A549 (cell line): Measurements from ENCODE around the gene SNX19.

Experiments used
- CTCF ChIP-seq: fragments of >200 bp; sonication (Bioruptor Twin); formaldehyde crosslinking; IDR thresholded peaks from 3 replicates; pipeline ENCODE4 v1.5.1; 2016
- GATA3 ChIP-seq: IDR thresholded peaks from 2 replicates; pipeline ENCODE4 v1.6.1; 2012; ENCODE audit warnings: borderline replicate concordance
- NPAS2 ChIP-seq: fragments of 250-450 bp; sonication (Bioruptor Pico); IDR thresholded peaks from 2 replicates; pipeline ENCODE4 v1.8.0; 2022; ENCODE audit warnings: mild to moderate bottlenecking, moderate library complexity, borderline replicate concordance
- POLR2AphosphoS2 ChIP-seq: conservative IDR thresholded peaks from 2 replicates; pipeline ENCODE4 v1.6.1; 2012; ENCODE audit warnings: low read length, improper control_type of control experiment, inconsistent platforms
- REST ChIP-seq: fragments of 200-600 bp; sonication (generic); IDR thresholded peaks from 2 replicates; pipeline ENCODE4 v1.6.1; 2016; ENCODE audit warnings: antibody characterized with exemption, mild to moderate bottlenecking, moderate library complexity
- RFX5 ChIP-seq: fragments of 450-650 bp; IDR thresholded peaks from 2 replicates; pipeline ENCODE4 v1.7.1; 2014; ENCODE audit warnings: antibody characterized with exemption, mild to moderate bottlenecking, moderate library complexity

DNA sequence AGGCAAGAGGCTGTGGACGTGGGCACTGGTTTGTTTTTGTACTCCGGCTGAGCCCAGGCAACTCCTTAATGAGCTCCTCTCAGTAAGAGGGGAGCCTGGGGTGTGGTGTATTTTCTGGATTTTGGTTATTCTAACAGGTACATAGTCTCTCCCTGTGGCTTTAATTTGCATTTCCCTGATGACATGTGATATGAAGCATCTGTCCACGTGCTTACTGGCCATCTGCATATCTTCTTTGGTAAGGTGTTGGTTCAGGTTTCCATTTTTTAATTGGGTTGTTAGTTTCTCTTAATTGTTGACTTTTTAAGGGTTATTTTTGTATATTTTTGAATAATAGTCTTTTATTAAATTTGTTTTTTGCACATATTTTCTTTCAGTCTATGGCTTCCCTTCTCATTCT is 30.8 kb upstream of the SNX19 start:
- TF ChIP-seq CTCF (no peak), GATA3 (no peak), REST (no peak), NPAS2 (CRISPR knock-in tag) (no peak), POLR2AphosphoS2 (no peak), RFX5 (no peak)
